ENCODE measurements around the gene KIAA1671. TPM values are rescaled to one million over a fixed set of nuclear protein-coding genes. Genes with fewer than 3 reads are reported as not detected.

KIAA1671 gene
- total and polyA plus RNA-seq, 9 of the 15 experiments (the other 6 are each of a cell fraction or from before 2014, with no cell fraction given), result under 0.01 to 0.11 (median 0.02) TPM; not detected in 5

DNA sequence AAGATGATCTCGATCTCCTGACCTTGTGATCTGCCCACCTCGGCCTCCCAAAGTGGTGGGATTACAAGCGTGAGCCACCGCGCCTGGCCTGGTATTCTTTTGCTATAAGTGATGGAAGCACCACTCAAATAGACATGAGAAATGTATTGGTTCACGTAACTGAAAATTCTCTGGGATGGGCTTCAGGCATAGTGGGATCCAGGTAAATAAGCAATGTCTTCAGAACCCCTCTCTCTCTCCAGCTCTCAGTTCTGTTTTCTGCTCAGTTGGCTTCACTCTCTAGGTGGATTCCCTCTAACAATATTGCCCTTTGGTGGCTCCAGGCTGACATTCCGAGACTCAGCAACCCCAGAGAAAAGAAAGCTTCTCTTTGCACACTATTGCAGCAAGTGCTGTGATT lies 5.1 kb upstream of the KIAA1671 start (continued):
- TF ChIP-seq CUX1 (CRISPR knock-in tag; IDR thresholded peaks at IDR 0.05) (no peak), ZNF316 (IDR thresholded peaks at IDR 0.05) (no peak), RBM22 (IDR thresholded peaks at IDR 0.05; ENCODE audit: low read depth, low read length, poor library complexity, severe bottlenecking) (no peak)
- TF ChIP-seq, protein P1, sequence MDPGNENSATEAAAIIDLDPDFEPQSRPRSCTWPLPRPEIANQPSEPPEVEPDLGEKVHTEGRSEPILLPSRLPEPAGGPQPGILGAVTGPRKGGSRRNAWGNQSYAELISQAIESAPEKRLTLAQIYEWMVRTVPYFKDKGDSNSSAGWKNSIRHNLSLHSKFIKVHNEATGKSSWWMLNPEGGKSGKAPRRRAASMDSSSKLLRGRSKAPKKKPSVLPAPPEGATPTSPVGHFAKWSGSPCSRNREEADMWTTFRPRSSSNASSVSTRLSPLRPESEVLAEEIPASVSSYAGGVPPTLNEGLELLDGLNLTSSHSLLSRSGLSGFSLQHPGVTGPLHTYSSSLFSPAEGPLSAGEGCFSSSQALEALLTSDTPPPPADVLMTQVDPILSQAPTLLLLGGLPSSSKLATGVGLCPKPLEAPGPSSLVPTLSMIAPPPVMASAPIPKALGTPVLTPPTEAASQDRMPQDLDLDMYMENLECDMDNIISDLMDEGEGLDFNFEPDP (CRISPR knock-in tag; IDR thresholded peaks at IDR 0.05), result no peak
